ENCODE results near the gene NMU. TPM values are rescaled to one million over a fixed set of nuclear protein-coding genes. Genes with fewer than 3 reads are reported as not detected.

The NMU gene
- total and polyA plus RNA-seq, 9 of the 15 experiments (the other 6 are each of a cell fraction or from before 2014, with no cell fraction given), result 73.8 to 846 (median 599) TPM

- no peak for TF ChIP-seq CBX8 (IDR thresholded peaks at IDR 0.05; ENCODE audit: borderline replicate concordance, extremely low read depth, low read depth, low read length, poor library complexity, severe bottlenecking)
- TF ChIP-seq OTX1 (CRISPR knock-in tag; IDR thresholded peaks at IDR 0.05), result peak; percentile 72
- TF ChIP-seq ZNF584 (CRISPR knock-in tag; IDR thresholded peaks at IDR 0.05; ENCODE audit: low read depth), result no peak
- TF ChIP-seq ZNF23 (CRISPR knock-in tag; IDR thresholded peaks at IDR 0.05), result no peak
- no peak for TF ChIP-seq NR0B1 (IDR thresholded peaks at IDR 0.05; ENCODE audit: partially characterized antibody)
- TF ChIP-seq ZNF398 (CRISPR knock-in tag; IDR thresholded peaks at IDR 0.05), result no peak
- TF ChIP-seq ATF6 (CRISPR knock-in tag; IDR thresholded peaks at IDR 0.05), result no peak
- no peak for TF ChIP-seq MCM3 (IDR thresholded peaks at IDR 0.05)
- peak; percentile 38; the same call in 1 of the 2 replicates for TF ChIP-seq POLR2A (conservative IDR thresholded peaks at IDR 0.05)
- no peak for TF ChIP-seq ZBTB43 (CRISPR knock-in tag; IDR thresholded peaks at IDR 0.05)
- no peak for TF ChIP-seq PPARD (CRISPR knock-in tag; IDR thresholded peaks at IDR 0.05)
- TF ChIP-seq BCLAF1 (IDR thresholded peaks at IDR 0.05; ENCODE audit: borderline replicate concordance in 1 of 2, control insufficient read depth in 1 of 2, low read depth in 2 of 2, low read length in 1 of 2), result no peak
- no peak for TF ChIP-seq RCOR1 (IDR thresholded peaks at IDR 0.05; ENCODE audit: borderline replicate concordance in 1 of 2, low read depth in 2 of 2, low read length in 2 of 2)
- no peak for TF ChIP-seq ZBTB2 (IDR thresholded peaks at IDR 0.05)
- no peak for TF ChIP-seq MAX (CRISPR knock-in tag; IDR thresholded peaks at IDR 0.05)
Observed at GRCh38 chr4:55618546-55619143, 17.5 kb downstream of the NMU start (continued).

All from K562 (cell line).